GM21515 (cell line): ENCODE data around the gene MRFAP1.
"Not testable (repeated sequence)": the region's sequence is repeated elsewhere in the genome, so short reads cannot be mapped to it uniquely, and the experiment has no call there.

Experiments
- ATAC-seq: cut with Tn5 transposase; IDR thresholded peaks from one replicate; pipeline ENCODE4 v1.9.1; 2021; ENCODE audit not compliant: unreplicated experiment

The MRFAP1 gene

DNA sequence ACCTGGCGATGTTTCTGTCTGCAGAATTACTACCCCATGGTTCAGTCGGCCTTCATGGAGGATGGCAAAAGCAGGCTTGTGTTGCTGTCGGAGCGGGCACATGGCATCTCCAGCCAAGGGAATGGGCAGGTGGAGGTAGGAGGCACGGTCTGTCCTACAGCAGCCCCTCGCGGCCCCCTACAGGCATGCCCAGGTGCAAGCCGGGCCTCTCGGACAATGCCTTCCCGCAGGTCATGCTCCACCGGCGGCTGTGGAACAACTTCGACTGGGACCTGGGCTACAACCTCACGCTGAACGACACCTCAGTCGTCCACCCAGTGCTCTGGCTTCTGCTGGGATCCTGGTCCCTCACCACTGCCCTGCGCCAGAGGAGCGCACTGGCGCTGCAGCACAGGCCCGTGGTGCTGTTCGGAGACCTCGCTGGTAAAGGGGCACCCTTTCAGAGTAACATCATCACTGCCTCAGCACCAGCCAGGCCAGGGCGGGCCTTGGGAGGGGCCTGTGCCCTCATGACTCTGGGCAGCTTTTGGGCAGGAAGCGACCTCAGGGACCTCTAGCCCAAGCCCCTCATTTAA lies 29.5 kb upstream of the MRFAP1 start:
- ATAC-seq, result no peak

DNA sequence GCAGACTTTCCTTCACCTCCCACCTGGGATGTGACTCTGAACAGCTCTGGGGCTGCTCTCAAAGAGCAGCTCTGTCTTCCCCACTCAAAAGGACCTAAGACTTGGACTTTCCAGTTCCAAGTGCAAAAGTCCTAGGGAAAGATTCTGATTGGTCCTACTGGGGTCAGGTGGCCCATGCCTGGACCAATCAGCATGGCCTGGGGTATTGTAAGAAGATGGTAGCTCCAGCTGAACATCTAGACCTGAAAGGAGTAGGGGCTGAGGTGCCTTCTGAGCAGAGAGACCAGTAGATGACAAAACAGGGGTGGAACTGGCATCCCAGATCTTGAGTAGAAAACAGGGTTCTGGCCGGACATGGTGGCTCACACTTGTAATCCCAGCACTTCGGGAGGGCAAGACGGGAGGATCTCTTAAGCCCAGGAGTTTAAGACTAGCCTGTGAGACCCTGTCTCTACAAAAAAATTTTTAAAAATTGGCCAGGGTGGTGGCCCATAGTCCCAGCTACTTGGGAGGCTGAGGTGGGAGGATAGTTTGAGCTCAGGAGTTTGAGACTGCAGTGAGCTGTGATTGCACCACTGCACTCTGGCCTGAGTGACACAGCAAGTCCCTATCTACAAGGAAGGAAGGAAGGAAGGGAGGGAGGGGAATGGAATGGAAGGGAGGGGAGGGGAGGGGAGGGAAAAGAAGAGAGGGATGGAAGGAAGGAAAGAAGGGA lies 27.4 kb upstream of the MRFAP1 start:
- no peak for ATAC-seq

DNA sequence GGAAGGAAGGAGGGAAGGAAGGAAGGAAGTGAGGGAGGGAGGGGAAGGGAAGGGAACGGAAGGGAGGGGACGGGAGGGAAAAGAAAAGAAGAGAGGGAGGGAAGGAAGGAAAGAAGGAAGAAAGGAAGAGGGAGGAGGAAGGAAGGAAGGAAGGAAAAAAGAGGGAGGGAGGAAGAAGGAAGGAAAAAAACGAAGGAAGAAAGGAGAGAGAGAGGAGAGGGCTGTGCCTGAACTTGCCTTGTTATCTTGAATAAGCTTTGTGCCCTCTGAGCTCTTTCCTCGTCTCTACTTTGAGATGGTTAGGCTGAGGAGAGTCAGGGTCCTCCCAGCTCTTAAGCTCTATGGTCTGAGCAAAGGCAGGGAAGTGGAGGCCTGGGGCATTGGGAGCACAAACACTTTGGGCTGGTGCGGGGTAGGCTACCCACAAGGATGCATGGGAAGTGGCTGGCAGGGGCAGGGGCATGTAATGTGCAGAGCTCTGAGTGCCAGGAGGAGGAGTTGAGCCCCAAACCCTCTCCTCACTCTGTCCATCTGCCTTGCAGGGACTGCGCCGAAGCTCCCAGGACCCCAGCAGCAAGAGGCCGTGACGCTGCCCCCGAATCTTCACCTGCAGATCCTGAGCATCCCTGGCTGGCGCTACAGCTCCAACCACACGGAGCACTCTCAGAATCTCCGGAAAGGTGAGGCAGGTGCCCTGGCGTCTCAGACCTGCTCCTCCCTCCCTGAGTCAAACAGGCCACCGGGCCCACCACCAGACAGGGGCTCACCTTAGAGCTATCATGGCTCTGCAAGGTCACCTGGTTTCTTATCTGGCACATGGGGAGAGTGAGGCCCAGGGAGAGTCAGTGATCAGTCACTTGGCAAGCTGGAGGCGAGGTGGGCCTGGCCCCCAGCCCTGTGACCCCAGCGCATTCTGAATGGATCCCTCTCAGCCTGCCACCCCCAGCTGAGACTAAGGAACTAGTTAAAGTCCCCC lies 26.5 kb upstream of the MRFAP1 start:
- no peak for ATAC-seq

- no peak for ATAC-seq
Measured at GRCh38 chr4:6614701-6615230, 25.7 kb upstream of the MRFAP1 start.

GRCh38 chr4:6616087-6616995 lies 24.1 kb upstream of the MRFAP1 start:
- no peak for ATAC-seq

GRCh38 chr4:6617246-6617645 lies 23.2 kb upstream of the MRFAP1 start:
- no peak for ATAC-seq

GRCh38 chr4:6618386-6619115 lies 21.9 kb upstream of the MRFAP1 start:
- ATAC-seq, result no peak

DNA sequence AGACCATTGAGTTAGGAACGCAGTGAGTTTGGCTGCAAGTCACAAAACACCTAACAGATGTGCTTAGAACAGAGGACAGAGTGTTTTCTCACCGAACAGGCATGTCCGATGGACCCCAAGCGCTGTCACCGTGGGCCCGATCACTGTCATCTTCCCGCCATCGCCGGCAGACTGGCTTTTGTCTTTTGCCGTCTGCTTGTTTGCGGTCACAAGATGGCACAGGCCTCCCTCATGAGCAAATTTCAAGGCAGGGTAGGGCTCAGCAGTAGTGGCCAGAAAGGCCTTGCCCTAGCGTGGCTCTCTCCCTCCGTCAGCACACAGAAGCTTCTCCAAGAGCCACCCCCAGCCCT lies 21.4 kb upstream of the MRFAP1 start:
- ATAC-seq, result no peak

DNA sequence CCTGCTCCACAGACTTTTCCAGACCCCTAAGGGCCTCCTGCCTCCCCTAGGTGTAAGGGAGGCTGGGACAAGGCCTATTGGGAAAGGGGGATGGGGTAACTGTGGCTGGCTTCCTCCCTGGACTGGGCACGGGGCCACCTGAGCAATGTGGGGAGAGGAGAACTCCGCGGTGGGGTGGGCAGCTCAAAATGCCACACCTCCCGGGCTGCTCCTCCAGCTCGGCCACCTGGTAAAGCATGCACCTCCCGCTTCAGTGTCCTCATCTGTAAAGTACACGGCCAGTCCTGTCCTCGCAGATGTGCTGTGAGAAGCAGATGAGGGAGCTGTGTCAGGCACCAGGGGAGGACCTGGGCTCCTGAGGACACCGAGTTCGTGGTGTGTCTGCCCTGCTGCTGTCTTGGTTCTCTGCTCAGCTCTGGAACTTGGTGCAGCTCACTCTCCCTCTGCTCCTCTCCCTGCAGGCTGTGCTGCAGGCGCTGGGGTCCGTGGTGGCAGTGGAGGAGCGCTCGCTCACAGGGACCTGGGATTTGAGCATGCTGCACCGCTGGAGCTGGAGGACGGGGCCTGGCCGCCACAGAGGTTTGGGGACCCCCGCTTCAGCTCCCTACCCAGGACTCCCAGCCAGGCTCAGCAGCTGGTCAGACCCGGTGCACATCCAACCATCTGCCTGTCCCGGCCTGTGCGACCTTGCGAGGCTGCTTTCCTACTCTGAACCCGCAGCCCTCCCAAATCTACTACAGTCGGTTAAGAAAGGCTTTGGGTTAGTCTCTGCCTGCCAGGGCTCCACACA lies 20.8 kb upstream of the MRFAP1 start:
- ATAC-seq, result no peak

GRCh38 chr4:6620296-6620695 lies 20.2 kb upstream of the MRFAP1 start:
- no peak for ATAC-seq

- ATAC-seq, result no peak
Measured at GRCh38 chr4:6620891-6621555, 19.5 kb upstream of the MRFAP1 start.

DNA sequence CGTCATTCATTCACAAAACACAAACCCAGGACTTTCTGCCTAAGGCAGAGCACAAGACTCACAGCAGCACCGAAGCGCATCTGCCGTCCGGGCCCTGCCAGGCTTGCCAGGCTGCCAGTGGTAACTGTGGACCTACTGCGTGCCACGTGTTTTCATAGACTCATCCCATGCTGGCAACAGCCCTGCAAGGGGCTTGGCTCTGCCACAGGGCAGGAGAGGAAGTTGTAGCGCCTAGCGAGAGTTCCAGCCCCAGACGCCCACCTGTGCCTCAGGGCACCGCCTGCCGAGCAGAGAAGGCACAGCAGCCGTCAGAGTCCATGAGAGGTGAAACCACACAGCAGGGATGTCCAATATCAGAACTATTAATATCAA lies 18.9 kb upstream of the MRFAP1 start:
- no peak for ATAC-seq

DNA sequence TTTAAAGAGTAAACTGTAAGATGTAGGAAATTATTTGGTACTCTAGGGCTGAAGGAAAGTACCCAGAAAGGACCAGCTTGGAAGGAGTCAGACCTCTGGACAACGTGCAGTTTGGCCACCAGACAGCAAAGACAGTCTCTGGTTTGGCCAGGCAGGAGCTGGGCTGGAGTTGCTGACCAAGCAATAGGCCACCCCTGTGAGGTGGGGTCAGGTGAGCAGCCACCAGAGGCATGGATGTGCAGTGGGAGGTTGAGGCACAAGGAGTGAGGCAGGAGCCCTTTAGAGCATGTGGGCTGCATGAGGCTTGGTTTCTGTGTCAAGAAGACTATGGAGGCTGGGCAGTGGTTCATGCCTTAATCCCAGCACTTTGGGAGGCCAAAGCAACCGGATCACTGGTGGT lies 17.7 kb upstream of the MRFAP1 start:
- no peak for ATAC-seq

DNA sequence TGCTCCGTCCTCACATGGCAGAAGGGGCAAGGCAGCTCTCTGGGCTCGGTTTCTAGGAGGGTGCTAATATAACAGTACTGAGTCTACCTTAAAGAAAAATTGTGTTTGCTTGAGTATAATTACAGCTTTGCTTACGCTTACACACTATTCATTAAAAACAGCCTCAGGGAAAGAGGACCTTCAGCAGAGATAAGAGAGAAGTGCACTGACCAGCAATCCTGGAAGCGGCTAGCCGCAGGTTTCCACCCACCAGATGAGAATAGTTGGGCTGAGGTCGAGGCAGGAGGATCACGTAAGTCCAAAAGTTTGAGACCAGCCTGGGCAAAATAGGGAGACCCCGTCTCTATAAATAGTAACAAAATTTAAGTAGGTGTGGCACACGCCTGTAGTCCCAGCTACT lies 15.2 kb upstream of the MRFAP1 start:
- no peak for ATAC-seq

DNA sequence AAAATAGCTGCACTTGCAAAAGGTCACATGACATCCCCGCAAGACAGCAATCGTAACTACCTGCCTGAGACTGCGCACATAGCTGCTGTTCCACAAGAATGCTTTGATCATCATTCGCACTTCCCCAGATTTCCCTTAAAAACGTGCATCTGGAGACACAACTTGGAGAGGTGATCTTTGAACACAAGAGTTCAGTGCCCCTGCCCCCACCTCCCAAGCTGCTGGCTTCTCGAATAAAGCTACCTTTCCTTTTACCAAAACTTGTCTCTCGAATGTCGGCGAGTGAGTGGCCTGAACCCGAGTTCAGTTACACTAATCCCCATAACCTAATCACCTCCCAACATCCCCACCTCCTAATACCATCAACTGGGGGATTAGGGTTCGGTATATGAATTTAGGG lies 14.4 kb upstream of the MRFAP1 start:
- ATAC-seq, result no peak

DNA sequence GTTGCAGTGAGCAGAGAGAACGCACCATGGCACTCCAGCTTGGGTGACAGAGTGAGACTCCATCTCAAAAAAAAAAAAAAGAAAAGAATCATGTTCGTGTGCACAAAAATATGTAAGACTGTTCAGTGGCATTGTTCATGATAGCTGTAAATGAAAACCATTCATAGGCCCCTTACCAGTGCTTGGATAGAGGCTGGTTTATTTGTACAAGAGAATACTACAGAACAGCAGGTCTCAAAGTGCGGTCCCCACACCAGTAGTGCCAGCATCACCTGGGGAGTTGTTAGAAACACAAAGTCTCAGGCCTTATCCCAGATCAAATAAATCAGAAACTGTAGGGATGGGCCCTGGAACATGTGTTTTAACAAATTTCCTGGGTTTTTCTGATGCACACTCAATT lies 12.7 kb upstream of the MRFAP1 start:
- no peak for ATAC-seq

- not testable (repeated sequence) for ATAC-seq
Measured at GRCh38 chr4:6628484-6628883, 12.0 kb upstream of the MRFAP1 start.

GRCh38 chr4:6632125-6632524 lies 8.4 kb upstream of the MRFAP1 start:
- ATAC-seq, result no peak
